Measurements from ENCODE around the gene GFI1.

GFI1 gene

DNA sequence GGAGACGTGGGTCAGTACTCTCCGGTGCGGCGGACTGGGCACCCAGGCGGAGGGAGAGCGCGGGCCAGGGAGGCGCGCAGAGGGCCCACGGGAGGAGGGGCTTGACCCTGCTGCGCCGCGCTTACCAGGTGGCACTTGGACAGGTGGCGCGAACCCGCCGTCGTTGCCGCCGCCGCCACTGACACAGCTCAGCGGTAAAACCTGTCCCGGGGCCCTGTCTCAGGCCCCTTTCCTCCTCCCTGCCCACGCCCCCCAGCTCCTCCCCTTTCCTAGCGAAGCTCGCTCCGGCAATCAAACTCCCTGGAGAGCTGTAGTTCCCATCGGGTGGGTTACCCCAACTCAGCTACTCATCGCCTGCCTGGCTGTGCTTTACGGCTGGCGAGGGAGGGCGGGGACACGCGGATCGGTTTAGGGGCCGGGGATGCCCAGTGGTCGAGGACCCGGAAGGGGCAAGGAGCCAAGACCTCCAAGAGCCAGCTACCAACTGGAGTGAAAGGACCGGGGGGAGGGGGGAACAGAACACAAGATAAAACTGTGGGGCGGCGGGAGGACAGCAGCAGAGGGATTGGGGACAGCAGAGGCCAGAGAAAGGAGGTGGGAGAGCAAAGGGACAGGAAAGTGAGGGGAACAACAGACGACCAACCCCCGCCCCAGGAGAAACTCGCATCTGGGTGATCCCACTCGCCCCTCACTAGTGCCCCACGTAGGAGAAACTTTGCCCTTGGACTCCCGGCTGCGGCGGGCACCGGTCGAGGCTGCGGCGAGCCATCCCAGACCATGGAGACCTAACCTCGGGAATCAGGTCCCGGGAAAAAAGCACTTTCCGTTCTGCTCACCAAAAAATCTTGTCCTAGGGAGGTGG, 2.9 kb downstream of the GFI1 start:
- TF ChIP-seq, protein P1, sequence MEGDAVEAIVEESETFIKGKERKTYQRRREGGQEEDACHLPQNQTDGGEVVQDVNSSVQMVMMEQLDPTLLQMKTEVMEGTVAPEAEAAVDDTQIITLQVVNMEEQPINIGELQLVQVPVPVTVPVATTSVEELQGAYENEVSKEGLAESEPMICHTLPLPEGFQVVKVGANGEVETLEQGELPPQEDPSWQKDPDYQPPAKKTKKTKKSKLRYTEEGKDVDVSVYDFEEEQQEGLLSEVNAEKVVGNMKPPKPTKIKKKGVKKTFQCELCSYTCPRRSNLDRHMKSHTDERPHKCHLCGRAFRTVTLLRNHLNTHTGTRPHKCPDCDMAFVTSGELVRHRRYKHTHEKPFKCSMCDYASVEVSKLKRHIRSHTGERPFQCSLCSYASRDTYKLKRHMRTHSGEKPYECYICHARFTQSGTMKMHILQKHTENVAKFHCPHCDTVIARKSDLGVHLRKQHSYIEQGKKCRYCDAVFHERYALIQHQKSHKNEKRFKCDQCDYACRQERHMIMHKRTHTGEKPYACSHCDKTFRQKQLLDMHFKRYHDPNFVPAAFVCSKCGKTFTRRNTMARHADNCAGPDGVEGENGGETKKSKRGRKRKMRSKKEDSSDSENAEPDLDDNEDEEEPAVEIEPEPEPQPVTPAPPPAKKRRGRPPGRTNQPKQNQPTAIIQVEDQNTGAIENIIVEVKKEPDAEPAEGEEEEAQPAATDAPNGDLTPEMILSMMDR (IDR thresholded peaks at IDR 0.05): no peak

DNA sequence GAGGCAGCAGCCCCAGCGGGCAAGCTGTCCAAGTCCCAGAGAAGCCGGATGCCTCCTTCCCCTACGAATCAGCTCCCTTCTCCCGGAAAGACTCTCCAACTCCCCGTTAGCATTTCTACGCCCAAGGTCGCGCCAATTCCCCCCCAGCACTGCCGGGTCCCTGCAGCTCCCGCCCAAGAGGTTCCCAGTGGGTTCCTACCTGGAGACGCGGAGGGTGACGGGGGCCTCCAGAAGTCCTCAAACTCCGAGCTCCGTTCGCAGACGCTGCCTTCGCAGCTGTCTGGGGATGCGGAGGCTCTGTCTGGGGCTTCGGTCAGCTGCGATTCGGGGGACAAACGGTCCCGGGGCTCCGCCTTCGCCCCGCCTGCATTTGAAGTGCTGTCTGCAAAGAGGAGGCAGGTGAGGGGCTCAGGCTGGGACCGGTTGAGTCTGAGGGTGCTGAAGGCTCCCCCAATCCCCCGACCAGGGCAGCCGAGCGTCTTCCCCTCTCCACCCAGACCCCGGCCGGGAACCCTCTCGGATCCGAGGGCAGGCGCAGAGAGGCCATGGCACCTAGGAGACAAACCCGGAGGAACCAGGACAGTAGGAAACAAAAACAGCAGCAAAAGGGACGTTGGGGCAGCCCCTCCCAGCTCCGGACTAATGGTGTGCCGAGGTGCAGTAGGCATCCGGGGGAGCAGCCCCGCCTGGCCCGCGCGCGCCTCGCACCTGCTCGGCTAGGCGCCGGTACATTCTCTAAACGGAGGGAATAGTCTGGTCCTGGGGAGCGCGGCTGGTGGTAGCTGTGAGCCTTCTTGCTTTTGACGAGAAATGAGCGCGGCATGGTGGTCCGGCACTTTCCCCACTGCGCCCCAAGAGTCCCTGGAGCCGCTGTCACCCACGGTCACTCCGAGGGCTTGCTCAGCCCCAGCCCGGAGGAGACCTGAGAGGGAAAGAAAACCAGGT, 3.8 kb downstream of the GFI1 start:
- TF ChIP-seq, protein P1 (IDR thresholded peaks at IDR 0.05): no peak

DNA sequence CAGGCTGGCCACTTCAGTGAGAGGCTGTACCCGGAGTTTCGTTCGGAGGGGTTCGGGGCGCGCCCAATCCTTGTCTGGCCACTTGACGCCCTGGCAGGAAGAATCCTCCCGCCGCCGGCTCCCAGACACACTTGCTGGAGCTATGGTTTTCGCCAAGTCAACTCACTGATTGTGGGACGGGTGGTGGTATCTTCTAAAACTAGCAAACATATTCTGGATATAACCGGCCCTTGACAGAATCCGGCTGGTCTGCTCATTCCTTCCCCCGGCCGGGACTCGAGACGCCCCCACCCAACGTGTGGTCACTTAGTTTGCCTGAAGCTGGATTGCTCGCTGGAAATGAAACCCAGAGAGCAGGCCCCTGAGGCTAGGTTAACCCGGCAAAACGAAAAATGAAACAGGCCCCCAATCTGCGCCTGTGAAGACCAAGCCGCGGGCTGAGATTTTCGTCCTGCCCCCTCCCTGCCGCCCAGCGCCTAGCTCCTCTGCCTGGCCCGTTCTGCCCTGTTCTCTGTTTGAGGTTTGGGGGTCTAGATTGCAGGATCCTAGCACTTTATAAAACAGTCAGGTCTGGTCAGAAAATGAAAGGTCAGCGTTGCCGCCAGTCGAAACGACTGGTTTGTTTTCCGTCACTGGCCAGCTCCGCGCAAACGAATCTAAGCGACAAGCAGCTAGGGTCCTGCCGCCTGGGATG, 4.6 kb downstream of the GFI1 start:
- TF ChIP-seq, protein P1 (IDR thresholded peaks at IDR 0.05): no peak

DNA sequence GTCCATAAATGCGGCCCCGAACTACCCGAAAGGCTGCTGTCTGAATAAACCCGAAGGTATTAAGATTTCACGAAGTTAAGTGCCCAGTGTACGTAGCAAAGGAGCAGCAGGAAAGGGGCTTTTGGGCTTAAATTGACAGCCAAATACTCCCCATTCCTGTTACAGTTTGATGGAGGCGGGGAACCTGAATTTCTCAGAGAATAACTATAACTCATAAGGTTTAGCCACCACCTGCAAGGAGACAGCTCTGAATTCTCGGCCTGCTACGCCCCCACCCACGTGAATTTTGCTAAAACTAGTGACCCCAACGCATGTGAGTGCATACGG, 5.2 kb downstream of the GFI1 start:
- TF ChIP-seq, protein P1 (IDR thresholded peaks at IDR 0.05): no peak

DNA sequence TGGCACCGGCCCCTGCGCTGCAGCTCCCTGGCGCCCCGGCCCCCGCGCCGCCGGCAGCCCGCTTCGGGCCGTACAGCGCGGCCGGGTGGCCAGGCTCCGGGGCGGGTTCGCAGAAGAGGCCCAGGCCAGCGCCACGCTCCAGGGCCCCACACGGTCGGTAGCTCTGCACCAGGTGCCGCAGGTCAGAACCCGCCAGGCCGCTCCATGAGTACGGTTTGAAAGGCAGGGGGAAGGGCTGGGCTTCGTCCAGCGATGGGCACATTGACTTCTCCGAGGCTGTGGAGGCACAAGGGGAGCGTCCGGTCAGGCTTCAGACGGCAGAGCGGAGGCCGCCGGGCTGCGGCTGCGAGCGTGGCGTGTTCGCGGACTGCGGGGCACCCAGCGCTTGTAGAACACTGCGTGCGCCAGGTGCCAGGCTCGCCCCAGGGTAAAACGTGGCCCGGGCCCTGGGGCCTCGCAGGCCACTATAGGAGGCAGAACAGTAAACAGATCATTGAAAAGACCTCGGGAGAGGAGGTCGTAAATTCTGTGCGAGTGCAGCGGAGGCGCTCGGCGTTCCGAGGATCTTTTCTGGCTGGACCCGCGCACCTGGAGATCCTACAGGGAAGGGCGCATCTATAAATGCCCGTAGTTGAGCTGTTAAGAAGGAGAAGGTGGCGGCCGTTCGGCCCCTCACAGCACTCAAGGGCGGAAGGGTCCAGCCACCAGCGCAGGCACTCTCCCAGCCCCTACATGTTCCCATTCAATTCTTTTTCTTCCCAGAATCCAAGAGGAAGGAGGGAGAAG, 5.7 kb downstream of the GFI1 start:
- TF ChIP-seq, protein P1 (IDR thresholded peaks at IDR 0.05): no peak

DNA sequence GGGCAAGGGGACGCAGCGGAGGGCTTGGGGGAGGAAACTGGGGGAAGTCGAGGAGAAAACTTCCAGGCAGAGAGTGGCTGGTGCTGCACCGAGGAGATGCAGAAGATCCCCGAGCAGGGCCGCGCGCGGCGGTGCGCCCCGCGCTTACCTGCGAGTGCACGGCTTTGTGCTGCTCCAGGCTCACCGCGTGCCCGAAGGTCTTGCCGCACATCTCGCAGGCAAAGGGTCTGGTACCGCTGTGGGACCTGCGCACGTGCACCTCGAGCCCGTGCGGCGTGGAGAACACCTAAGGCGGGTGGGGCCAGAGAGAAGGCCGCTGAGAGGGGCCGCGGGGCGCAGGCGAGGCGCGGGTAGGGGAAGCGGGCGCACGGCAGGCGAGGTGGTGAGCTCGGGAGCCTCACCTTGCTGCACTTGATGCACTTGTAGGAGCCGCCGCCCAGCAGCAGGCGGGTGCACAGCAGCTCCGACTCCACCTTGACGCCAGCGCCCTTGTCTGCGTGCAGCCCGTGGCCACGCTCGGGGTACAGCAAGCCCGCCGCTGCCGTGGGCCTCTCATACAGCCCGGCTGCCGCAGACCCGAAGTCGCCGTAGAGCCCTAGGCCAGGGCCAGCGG, 6.4 kb downstream of the GFI1 start:
- TF ChIP-seq, protein P1 (IDR thresholded peaks at IDR 0.05): no peak

Data from LNCAP (cell line).